Hematopoietic multipotent progenitor cell treated with erythropoietin and hydrocortisone succinate and interleukin-3 and kit ligand, for 4 days (in vitro differentiated cells): ENCODE results near the gene NPR3.
A peak's percentile ranks its signal among the peaks of the same experiment; 100 is the strongest.

ENCODE experiments used
- DNase-seq: peaks from one replicate; pipeline ENCODE4 v3.0.0-alpha.2; 2015

The NPR3 gene

GRCh38 chr5:32712481-32713360 lies 1.6 kb downstream of the NPR3 start:
- DNase-seq: peak; percentile 82

GRCh38 chr5:32713361-32713769 lies 2.2 kb downstream of the NPR3 start:
- no peak for DNase-seq

- DNase-seq: peak; percentile 93
These were observed 2.8 kb downstream of the NPR3 start for GRCh38 chr5:32713770-32714381.

GRCh38 chr5:32714836-32715235 lies 3.7 kb downstream of the NPR3 start:
- peak; percentile 54 for DNase-seq

- DNase-seq: peak; percentile 36
These were observed 9.2 kb downstream of the NPR3 start for GRCh38 chr5:32720300-32720699.

GRCh38 chr5:32721626-32722025 lies 10.5 kb downstream of the NPR3 start:
- no peak for DNase-seq

GRCh38 chr5:32722957-32723356 lies 11.8 kb downstream of the NPR3 start:
- DNase-seq: no peak

GRCh38 chr5:32724526-32724925 lies 13.4 kb downstream of the NPR3 start:
- DNase-seq: no peak

- DNase-seq: peak; percentile 87
These were observed 15.0 kb downstream of the NPR3 start for GRCh38 chr5:32726086-32726557.

- no peak for DNase-seq
These were observed 18.5 kb downstream of the NPR3 start for GRCh38 chr5:32729651-32730050.

- peak; percentile 59 for DNase-seq
These were observed 22.6 kb downstream of the NPR3 start for GRCh38 chr5:32733590-32734340.

- peak; percentile 47 for DNase-seq
These were observed 23.8 kb downstream of the NPR3 start for GRCh38 chr5:32734827-32735378.

GRCh38 chr5:32735512-32735911 lies 24.4 kb downstream of the NPR3 start:
- no peak for DNase-seq

- no peak for DNase-seq
These were observed 25.7 kb downstream of the NPR3 start for GRCh38 chr5:32736842-32737241.

- no peak for DNase-seq
These were observed 29.5 kb downstream of the NPR3 start for GRCh38 chr5:32740651-32741050.

GRCh38 chr5:32745317-32745716 lies 34.2 kb downstream of the NPR3 start:
- no peak for DNase-seq

- no peak for DNase-seq
These were observed 41.3 kb downstream of the NPR3 start for GRCh38 chr5:32752411-32752810.

- no peak for DNase-seq
These were observed 41.9 kb downstream of the NPR3 start for GRCh38 chr5:32753051-32753450.

- peak; percentile 60 for DNase-seq
These were observed 42.6 kb downstream of the NPR3 start for GRCh38 chr5:32753765-32754164.

GRCh38 chr5:32754284-32754683 lies 43.2 kb downstream of the NPR3 start:
- no peak for DNase-seq

- peak; percentile 85 for DNase-seq
These were observed 49.0 kb downstream of the NPR3 start for GRCh38 chr5:32760091-32760509.

- peak; percentile 31 for DNase-seq
These were observed 54.1 kb downstream of the NPR3 start for GRCh38 chr5:32765266-32765665.

- DNase-seq: no peak
These were observed 56.9 kb downstream of the NPR3 start for GRCh38 chr5:32767948-32768467.
